Kidney capillary endothelial cell (primary cell): Measurements from ENCODE around the gene ARHGEF39.
"Not testable (repeated sequence)": the region's sequence is repeated elsewhere in the genome, so short reads cannot be mapped to it uniquely, and the experiment has no call there.

ENCODE experiments used
- DNase-seq: peaks from one replicate; pipeline ENCODE4 v3.0.0-alpha.2; 2018; ENCODE audit warnings: low spot score

The ARHGEF39 gene

GRCh38 chr9:35618325-35618727 lies 46.7 kb downstream of the ARHGEF39 start, which contains the start of gene CD72:
Gene CD72 (minus strand): TSS chr9:35618413. CDS start chr9:35618303, 110 bp downstream.
- DNase-seq, result no peak

- no peak for DNase-seq
Measured at GRCh38 chr9:35617548-35617947, 47.4 kb downstream of the ARHGEF39 start.

- no peak for DNase-seq
Measured at GRCh38 chr9:35616681-35617459, 48.1 kb downstream of the ARHGEF39 start.

- DNase-seq, result no peak
Measured at GRCh38 chr9:35615981-35616680, 48.9 kb downstream of the ARHGEF39 start.

GRCh38 chr9:35612843-35613242 lies 52.2 kb downstream of the ARHGEF39 start:
- no peak for DNase-seq

GRCh38 chr9:35612066-35612465 lies 52.9 kb downstream of the ARHGEF39 start:
- DNase-seq, result not testable (repeated sequence)

- DNase-seq, result peak; percentile 17
Measured at GRCh38 chr9:35611230-35611797, 53.7 kb downstream of the ARHGEF39 start.

- DNase-seq, result no peak
Measured at GRCh38 chr9:35609820-35610163, 55.2 kb downstream of the ARHGEF39 start.
